Neuronal stem cell (in vitro differentiated cells): ENCODE results near the gene CD83.

ENCODE experiments used
- DNase-seq: peaks from one replicate; pipeline ENCODE4 v3.0.0-alpha.2; 2013; ENCODE audit warnings: low spot score
- H2AFZ ChIP-seq: one replicate; pipeline ENCODE4 v1.6.1; 2013; ENCODE audit warnings: mild to moderate bottlenecking, low read length, inconsistent platforms
- H2AK5ac ChIP-seq: 2 replicates; pipeline ENCODE4 v1.6.1; 2013; ENCODE audit warnings: low read depth, mild to moderate bottlenecking, inconsistent platforms, low read length, moderate library complexity, mixed read lengths
- H2BK120ac ChIP-seq: 2 replicates; pipeline ENCODE4 v1.6.1; 2013; ENCODE audit warnings: low read depth, mild to moderate bottlenecking, inconsistent platforms, low read length, moderate library complexity, mixed read lengths
- H2BK12ac ChIP-seq: one replicate; pipeline ENCODE4 v1.6.1; 2013; ENCODE audit warnings: low read length, inconsistent platforms
- H2BK15ac ChIP-seq: 2 replicates; pipeline ENCODE4 v1.6.1; 2013; ENCODE audit warnings: mild to moderate bottlenecking, low read length, inconsistent platforms, mixed read lengths
- H2BK5ac ChIP-seq: one replicate; pipeline ENCODE4 v1.6.1; 2013; ENCODE audit warnings: inconsistent platforms, mild to moderate bottlenecking, low read length, moderate library complexity
- H3K14ac ChIP-seq: one replicate; pipeline ENCODE4 v1.6.1; 2013; ENCODE audit warnings: low read length, inconsistent platforms
- H3K18ac ChIP-seq: 2 replicates; pipeline ENCODE4 v1.6.1; 2013; ENCODE audit warnings: low read length, inconsistent platforms
- H3K23ac ChIP-seq: 2 replicates; pipeline ENCODE4 v1.6.1; 2013; ENCODE audit warnings: low read depth, mild to moderate bottlenecking, mixed read lengths, low read length, inconsistent platforms; ENCODE audit not compliant: poor library complexity
- H3K27ac ChIP-seq: replicated peaks from 3 replicates; pipeline ENCODE4 v1.5.1; 2013; ENCODE audit warnings: low read length, inconsistent platforms
- H3K27me3 ChIP-seq, 3 experiments: 2 replicates each; pipeline ENCODE4 v1.6.1; 2013; ENCODE audit warnings: low read length in 3 of 3, mild to moderate bottlenecking in 2 of 3, inconsistent platforms in 1 of 3, low read depth in 1 of 3, mixed read lengths in 1 of 3, moderate library complexity in 1 of 3; ENCODE audit not compliant: control insufficient read depth in 3 of 3, insufficient read depth in 3 of 3
- H3K36me3 ChIP-seq, 2 donors: replicated peaks in 1 of 2; 2 replicates each; pipeline ENCODE4 v1.6.1; 2013; ENCODE audit warnings: low read length in 2 of 2; ENCODE audit not compliant: control insufficient read depth in 2 of 2, insufficient read depth in 2 of 2
- H3K4ac ChIP-seq: 2 replicates; pipeline ENCODE4 v1.6.1; 2013; ENCODE audit warnings: inconsistent platforms, mild to moderate bottlenecking, low read length, moderate library complexity
- H3K4me1 ChIP-seq, 2 donors: 1 replicate in 1 of 2; 2 replicates in 1 of 2; pipeline ENCODE4 v1.6.1; 2013; ENCODE audit warnings: low read length in 2 of 2, low read depth in 1 of 2; ENCODE audit not compliant: control insufficient read depth in 2 of 2, insufficient read depth in 1 of 2
- H3K4me2 ChIP-seq: one replicate; pipeline ENCODE4 v1.6.1; 2013; ENCODE audit warnings: mild to moderate bottlenecking, low read length, inconsistent platforms; ENCODE audit not compliant: insufficient read depth, poor library complexity, severe bottlenecking
- H3K4me3 ChIP-seq, 2 donors: 2 replicates each; pipeline ENCODE4 v1.5.1; 2013; ENCODE audit warnings: low read length in 2 of 2, mild to moderate bottlenecking in 2 of 2, inconsistent platforms in 1 of 2, moderate library complexity in 1 of 2
- H3K79me1 ChIP-seq: one replicate; pipeline ENCODE4 v1.6.1; 2013; ENCODE audit warnings: low read depth, mild to moderate bottlenecking, inconsistent platforms, low read length, moderate library complexity
- H3K9ac ChIP-seq: one replicate; pipeline ENCODE4 v1.6.1; 2013; ENCODE audit warnings: mild to moderate bottlenecking, low read depth, low read length, inconsistent platforms; ENCODE audit not compliant: poor library complexity
- H3K9me3 ChIP-seq, 2 donors: replicated peaks in 1 of 2; 2 replicates each; pipeline versions ENCODE3 to v1.6.1; 2013; ENCODE audit warnings: low read length in 2 of 2, mild to moderate bottlenecking in 2 of 2, inconsistent platforms in 1 of 2, low read depth in 1 of 2, mixed read lengths in 1 of 2, moderate library complexity in 1 of 2; ENCODE audit not compliant: control insufficient read depth in 2 of 2, insufficient read depth in 1 of 2
- H4K8ac ChIP-seq: one replicate; pipeline ENCODE4 v1.6.1; 2013; ENCODE audit warnings: low read depth, mild to moderate bottlenecking, inconsistent platforms, low read length, moderate library complexity
- H4K91ac ChIP-seq: one replicate; pipeline ENCODE4 v1.6.1; 2013; ENCODE audit warnings: low read length, low read depth, mild to moderate bottlenecking, inconsistent platforms; ENCODE audit not compliant: poor library complexity
- WGBS, 2 donors: extraction: QIAGEN DNeasy Blood & Tissue Kit; methylation state at CpG; one replicate each; pipeline ENCODE4 v1.1.7; 2013; ENCODE audit warnings: missing lambda C conversion rate in 2 of 2, mixed read lengths in 1 of 2; ENCODE audit not compliant: insufficient read length in 2 of 2, insufficient replicate concordance in 1 of 2; ENCODE audit errors: extremely low coverage in 2 of 2; 5-methylcytosine and 5-hydroxymethylcytosine counted together

Gene CD83

GRCh38 chr6:14109411-14109826 lies 8.2 kb upstream of the CD83 start:
- no CpG with 5 or more reads among the region's 4 CpGs for WGBS, 2 donors
- H3K27ac ChIP-seq, result no peak overlapping the region
- H2AFZ ChIP-seq, result no peak overlapping the region
- H3K9ac ChIP-seq, result no peak overlapping the region
- H3K79me1 ChIP-seq, result no peaks in the 10 kb centered on the region
- no peak overlapping the region for H3K23ac ChIP-seq
- no peak overlapping the region for H2BK15ac ChIP-seq
- no peak overlapping the region for H3K14ac ChIP-seq
- peaks cover 0 to 9% (median 0%) of the 10 kb centered on the region in 3 experiments for H3K27me3 ChIP-seq
- H3K4me2 ChIP-seq, result no peak overlapping the region
- H4K8ac ChIP-seq, result no peak overlapping the region
- no peak overlapping the region for H2BK120ac ChIP-seq
- H3K4ac ChIP-seq, result no peak overlapping the region
- no peak overlapping the region for H2BK12ac ChIP-seq
- no peaks in the 10 kb centered on the region for H3K36me3 ChIP-seq
- H3K4me1 ChIP-seq, result no peaks in the 10 kb centered on the region
- no peak overlapping the region for H2BK5ac ChIP-seq
- no peak overlapping the region for H3K18ac ChIP-seq
- H3K9me3 ChIP-seq, result peaks cover 10% of the 10 kb centered on the region in 2 donors
- no peak overlapping the region for H3K4me3 ChIP-seq
- no peak overlapping the region for H4K91ac ChIP-seq
- no peak for DNase-seq
- no peak overlapping the region for H2AK5ac ChIP-seq

GRCh38 chr6:14110001-14110818 lies 7.4 kb upstream of the CD83 start:
- Histone ChIP-seq H2BK5ac (no peak overlapping the region), H2BK120ac (no peak overlapping the region), H3K14ac (no peak overlapping the region), H2BK12ac (no peak overlapping the region), H3K4me3 (no peak overlapping the region), H3K23ac (no peak overlapping the region), H2AFZ (no peak overlapping the region), H3K4me1 (no peaks in the 10 kb centered on the region), H3K27ac (no peak overlapping the region), H2AK5ac (no peak overlapping the region), H3K4ac (no peak overlapping the region), H3K27me3 (peaks cover 0 to 9% (median 0%) of the 10 kb centered on the region in 3 experiments), H3K4me2 (no peak overlapping the region), H3K9ac (no peak overlapping the region), H3K79me1 (no peaks in the 10 kb centered on the region), H2BK15ac (no peak overlapping the region), H3K9me3 (peaks cover 10% of the 10 kb centered on the region in 2 donors), H3K36me3 (no peaks in the 10 kb centered on the region), H3K18ac (no peak overlapping the region), H4K8ac (no peak overlapping the region), H4K91ac (no peak overlapping the region)
- WGBS, 2 donors, result no CpG with 5 or more reads among the region's 11 CpGs
- no peak for DNase-seq

- H4K91ac ChIP-seq, result no peak overlapping the region
- no CpG with 5 or more reads among the region's 1 CpG for WGBS, 2 donors
- peaks cover 0 to 12% (median 11%) of the 10 kb centered on the region in 3 experiments for H3K27me3 ChIP-seq
- H3K14ac ChIP-seq, result no peak overlapping the region
- no peak overlapping the region for H2AFZ ChIP-seq
- no peak overlapping the region for H2BK12ac ChIP-seq
- H3K27ac ChIP-seq, result no peak overlapping the region
- no peaks in the 10 kb centered on the region for H3K79me1 ChIP-seq
- H3K4me3 ChIP-seq, result no peak overlapping the region
- no peak overlapping the region for H2BK5ac ChIP-seq
- H3K9me3 ChIP-seq, result no peaks in the 10 kb centered on the region
- no peak for DNase-seq
- H3K4ac ChIP-seq, result no peak overlapping the region
- no peak overlapping the region for H3K23ac ChIP-seq
- H3K4me2 ChIP-seq, result no peak overlapping the region
- H3K36me3 ChIP-seq, result no peaks in the 10 kb centered on the region
- no peak overlapping the region for H4K8ac ChIP-seq
- H2BK120ac ChIP-seq, result no peak overlapping the region
- peaks cover 0 to 3% of the 10 kb centered on the region in 2 donors for H3K4me1 ChIP-seq
- H2BK15ac ChIP-seq, result no peak overlapping the region
- H3K18ac ChIP-seq, result no peak overlapping the region
- no peak overlapping the region for H2AK5ac ChIP-seq
- H3K9ac ChIP-seq, result no peak overlapping the region
Observed at GRCh38 chr6:14113976-14114375, 3.6 kb upstream of the CD83 start.

- peak overlapping the region; percentile 94 for H3K4me2 ChIP-seq
- no CpG with 5 or more reads among the region's 10 CpGs for WGBS, 2 donors
- peak overlapping the region; percentile 64 for H2AK5ac ChIP-seq
- peak overlapping the region; percentile 91 for H3K9ac ChIP-seq
- H4K8ac ChIP-seq, result no peak overlapping the region
- DNase-seq, result no peak
- no peak overlapping the region for H3K27ac ChIP-seq
- H2BK120ac ChIP-seq, result no peak overlapping the region
- H3K9me3 ChIP-seq, result no peaks in the 10 kb centered on the region
- peak overlapping the region; percentile 57 to 86 for H3K4me3 ChIP-seq
- no peak overlapping the region for H3K4ac ChIP-seq
- peak overlapping the region; percentile 98 for H2AFZ ChIP-seq
- peak overlapping the region; percentile 67 for H3K23ac ChIP-seq
- H3K4me1 ChIP-seq, result peaks cover 0 to 3% of the 10 kb centered on the region in 2 donors
- H3K27me3 ChIP-seq, result peaks cover 0 to 11% (median 3%) of the 10 kb centered on the region in 3 experiments
- H3K79me1 ChIP-seq, result no peaks in the 10 kb centered on the region
- no peaks in the 10 kb centered on the region for H3K36me3 ChIP-seq
- peak overlapping the region; percentile 88 for H2BK15ac ChIP-seq
- H4K91ac ChIP-seq, result no peak overlapping the region
- peak overlapping the region; percentile 63 for H3K14ac ChIP-seq
- no peak overlapping the region for H2BK12ac ChIP-seq
- peak overlapping the region; percentile 93 for H3K18ac ChIP-seq
- peak overlapping the region; percentile 71 for H2BK5ac ChIP-seq
Observed at GRCh38 chr6:14118091-14118439, 493 bp downstream of the CD83 start.
